Cerebellar cortex (tissue), 1 donor: ENCODE results near the gene FAM53A.

Experiments
- DNase-seq: peaks from one replicate; pipeline ENCODE4 v3.0.0-alpha.2; 2015; ENCODE audit warnings: low spot score

FAM53A gene

GRCh38 chr4:1603413-1604135 lies 80.5 kb downstream of the FAM53A start:
- no peak for DNase-seq

DNA sequence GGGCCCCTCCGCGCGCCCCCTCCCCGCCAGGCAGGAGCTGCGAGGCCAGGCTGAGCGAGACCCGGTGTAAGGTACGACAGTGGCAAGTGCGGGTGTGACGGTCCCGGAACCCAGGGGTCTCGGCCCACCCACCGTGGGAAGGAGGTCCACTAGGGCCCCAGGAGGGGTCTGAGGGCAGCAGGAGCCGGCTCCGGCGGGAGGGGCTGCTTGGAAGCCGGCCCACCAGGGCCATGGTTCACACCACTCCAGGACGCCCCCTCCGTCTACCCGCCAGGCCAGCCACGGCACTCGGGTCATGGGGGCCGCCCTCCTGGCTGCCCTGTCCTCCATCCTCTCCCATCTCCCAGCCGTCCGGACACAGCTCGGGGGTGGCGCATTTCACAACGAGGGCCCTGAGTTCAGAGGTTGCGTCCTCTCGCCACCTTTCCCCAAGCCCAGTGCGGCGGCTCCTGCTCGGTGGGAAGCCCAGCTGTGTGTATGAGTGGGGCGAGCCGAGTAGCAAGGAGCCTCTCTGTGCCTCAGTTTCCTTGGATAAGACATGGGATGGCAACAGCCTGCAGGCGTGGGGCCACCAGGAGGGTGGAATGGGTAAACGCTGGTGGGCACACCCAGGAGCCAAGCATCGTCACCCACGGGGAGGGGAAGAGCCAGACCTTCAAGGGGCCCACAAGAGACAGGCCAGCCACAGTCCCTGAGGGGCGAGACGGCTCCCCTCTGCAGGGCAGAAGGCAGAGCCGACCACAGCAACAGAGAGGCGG lies 81.3 kb downstream of the FAM53A start:
- DNase-seq: no peak

- no peak for DNase-seq
Measured at GRCh38 chr4:1601852-1602654, 82.1 kb downstream of the FAM53A start.

- no peak for DNase-seq
Measured at GRCh38 chr4:1601533-1601835, 82.6 kb downstream of the FAM53A start.

DNA sequence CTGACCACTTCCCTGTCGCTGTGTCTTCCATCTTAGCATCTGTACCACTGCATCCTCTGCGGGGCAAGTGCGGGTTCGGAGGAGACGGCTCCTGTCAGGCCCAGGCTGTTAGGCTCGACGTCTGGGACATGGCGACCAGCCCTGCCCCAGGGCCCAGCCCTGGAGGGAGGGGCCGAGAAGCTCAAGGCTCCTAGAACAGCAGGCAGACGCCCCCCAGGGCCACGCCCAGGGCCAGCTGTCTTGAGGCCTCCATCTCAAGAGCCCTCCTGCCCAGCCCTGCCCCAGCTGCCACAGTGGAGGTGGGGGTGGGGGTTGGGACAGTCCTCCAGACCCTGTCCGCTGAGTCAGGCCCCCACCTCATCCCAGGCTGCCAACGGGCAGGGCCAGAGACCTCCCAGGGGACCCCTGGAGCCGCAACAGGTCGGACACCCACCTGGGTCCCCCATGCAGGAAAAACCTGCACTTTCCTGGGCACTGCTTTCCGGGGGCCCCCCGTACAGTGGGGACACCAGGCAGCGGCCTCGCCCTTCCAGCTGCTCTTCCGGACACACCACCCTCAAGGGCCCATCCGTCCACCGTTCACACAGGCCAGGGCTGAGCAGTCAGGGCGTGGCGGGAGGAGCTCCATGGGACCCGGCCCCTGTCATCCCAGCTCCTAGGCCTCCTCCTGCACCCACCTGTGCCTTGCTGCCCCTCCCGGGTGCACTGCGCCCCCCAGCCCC lies 83.1 kb downstream of the FAM53A start:
- DNase-seq: no peak

- DNase-seq: no peak
Measured at GRCh38 chr4:1600211-1600780, 83.8 kb downstream of the FAM53A start.

GRCh38 chr4:1599491-1600210 lies 84.5 kb downstream of the FAM53A start:
- no peak for DNase-seq

DNA sequence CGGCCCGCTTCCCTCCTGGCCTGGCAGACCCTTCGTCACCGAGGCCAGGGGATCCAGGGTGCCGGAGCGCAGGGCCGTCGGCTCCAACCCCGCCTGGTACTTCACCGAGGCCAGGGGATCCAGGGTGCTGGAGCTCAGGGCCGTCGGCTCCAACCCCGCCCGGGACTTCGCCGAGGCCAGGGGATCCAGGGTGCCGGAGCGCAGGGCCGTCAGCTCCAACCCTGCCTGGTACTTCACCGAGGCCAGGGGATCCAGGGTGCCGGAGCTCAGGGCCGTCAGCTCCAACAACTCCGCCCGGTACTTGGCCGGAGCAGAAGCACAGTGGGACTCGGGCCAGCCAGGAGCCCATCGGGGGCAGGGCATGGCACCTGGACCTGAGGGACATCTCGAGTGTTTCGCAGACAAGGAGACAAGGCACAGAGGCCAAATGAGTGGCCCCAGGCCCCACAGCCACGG lies 85.1 kb downstream of the FAM53A start:
- DNase-seq: no peak

GRCh38 chr4:1598206-1599025 lies 85.7 kb downstream of the FAM53A start:
- DNase-seq: no peak

- DNase-seq: no peak
Measured at GRCh38 chr4:1597021-1597931, 86.8 kb downstream of the FAM53A start.

DNA sequence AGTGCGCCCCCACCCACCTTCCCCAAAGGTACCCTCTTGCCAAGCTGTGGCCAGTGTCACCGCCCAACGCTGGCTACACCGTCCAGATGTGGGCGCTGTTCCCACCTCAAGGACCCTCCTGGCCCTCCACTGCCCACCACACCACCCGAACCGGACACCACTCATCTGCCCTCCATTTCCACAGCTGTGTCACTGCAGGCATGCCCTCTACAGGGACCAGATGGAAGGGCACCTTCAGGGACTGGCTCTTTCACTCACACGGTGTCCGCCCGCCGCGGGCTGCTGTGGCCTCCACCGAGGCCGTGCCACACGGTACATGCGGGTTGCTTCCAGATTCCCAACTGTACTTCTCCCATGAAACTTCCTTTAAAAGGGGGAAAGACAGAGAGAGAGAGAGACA lies 87.7 kb downstream of the FAM53A start:
- DNase-seq: no peak

- DNase-seq: no peak
Measured at GRCh38 chr4:1595789-1596325, 88.3 kb downstream of the FAM53A start.

GRCh38 chr4:1594871-1595788 lies 89.0 kb downstream of the FAM53A start:
- no peak for DNase-seq

DNA sequence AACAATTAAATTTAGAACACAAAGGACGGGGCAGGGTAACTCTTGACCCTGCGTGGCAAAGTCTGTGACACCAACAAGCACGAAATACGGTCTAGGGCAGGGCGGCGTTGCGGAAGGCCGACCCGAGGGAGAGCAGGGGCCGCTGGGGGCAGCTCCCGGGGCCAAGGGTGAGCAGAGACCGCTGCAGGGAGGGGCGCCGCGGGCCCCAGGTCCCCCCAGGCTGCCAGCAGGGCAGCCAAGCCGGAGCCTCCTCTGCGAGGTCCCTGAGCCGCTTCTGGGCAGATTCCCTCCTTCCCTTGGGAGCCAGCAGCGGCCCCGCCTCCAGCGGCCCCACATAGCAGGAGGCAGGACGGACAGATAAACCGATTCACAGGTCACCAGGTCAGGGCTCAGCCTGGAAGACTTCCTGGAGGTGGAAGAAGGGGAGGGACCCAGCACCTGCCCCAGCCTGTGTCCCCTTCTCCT lies 90.2 kb downstream of the FAM53A start:
- no peak for DNase-seq

DNA sequence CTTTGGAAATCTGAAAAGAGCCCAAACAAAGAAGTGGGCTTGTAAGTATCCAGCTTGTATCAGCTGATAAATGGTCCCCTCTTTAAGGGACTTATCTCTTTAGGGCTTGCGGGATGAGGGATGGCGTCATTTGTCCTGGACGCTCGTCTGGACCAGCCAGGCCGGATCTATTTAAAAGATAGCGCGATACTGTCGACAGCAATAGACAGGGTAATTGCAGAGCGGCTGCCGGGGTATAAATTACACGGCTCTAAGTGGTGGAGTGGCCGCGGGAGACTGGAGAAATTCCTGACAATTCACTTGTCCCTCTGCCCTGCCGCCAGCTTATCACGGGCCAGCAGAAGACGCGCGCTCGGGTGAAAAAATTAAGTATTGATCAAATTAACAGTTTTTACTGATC lies 90.7 kb downstream of the FAM53A start:
- DNase-seq: no peak

DNA sequence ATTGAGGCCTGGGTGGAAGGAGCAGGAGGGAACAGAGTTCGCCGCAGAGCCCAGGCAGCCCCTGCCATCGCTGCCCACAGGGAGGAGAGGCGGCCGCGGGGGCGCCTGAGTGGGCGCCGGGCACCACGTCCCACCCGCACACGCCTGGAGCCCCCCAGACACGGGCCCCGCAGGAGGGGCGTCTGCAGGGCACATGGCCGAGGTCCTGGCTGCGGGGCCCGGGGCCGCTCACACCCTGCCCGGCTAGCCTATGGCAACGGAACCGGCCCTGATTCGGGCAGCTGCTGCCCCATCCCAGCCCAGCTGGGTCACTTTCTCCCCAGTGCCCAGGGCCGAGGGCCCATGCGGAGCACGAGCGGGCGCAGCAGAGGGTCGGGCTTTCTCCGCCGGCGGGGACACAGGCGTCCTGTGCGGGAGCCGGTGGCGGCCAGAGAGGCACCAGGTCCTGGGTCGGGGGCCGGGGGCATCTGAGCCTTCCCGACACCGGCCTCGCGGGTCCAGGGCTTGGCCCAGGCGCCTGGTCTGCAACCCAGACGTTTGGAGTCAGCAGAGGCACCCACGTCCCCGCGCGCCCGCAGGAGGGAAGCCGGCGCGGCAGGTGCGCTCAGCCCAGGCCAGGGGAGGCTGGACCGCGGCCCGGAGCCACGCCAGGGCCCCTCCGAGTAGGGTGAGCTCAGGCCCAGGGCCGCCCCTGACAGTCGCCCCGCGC lies 91.2 kb downstream of the FAM53A start:
- DNase-seq: no peak

GRCh38 chr4:1592068-1592708 lies 91.9 kb downstream of the FAM53A start:
- DNase-seq: no peak
